Measurements from ENCODE around the gene LYG2.
"Not testable (repeated sequence)": the region's sequence is repeated elsewhere in the genome, so short reads cannot be mapped to it uniquely, and the experiment has no call there.

The LYG2 gene

DNA sequence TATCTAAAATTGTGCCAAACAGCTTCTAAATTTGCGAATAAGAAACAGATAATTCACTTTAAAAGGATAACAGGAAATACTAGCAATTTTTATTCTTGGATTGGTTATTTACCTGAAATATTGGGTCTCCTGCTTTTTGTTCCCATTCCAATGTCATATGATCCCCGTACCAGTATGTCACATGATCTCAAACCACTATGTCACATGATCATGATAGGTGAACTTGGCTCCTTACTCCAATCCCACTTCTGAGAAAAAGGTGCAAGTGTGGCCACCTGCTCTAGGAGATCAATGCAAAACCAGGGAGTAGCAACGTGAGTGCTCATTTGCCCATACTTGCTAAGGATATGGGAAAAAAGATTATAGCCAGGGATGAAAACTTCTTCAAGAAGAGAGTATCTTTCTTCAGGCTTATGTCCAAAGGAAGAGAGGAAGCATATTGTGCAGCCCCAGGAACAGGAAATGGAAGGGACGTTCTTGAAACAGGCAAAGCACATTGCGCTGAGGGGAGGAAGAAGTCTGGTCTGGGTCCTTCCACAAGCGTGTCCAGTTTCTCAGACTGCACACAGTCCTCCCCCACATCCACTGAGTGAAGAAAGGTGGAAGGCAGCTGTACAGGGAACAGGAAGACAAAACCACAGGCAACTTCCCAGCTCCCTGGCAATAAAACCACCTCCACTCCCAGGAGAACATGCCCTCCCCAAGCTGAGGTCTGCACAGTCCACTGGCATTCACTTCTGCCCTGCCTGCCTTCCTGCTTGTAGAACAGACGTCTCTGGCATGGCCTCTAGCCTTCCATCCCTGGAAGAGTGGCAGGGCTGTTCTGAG is at the start of gene LYG2:
TSS of gene LYG2 (minus strand) at position 176 of the 828 bp plus-strand sequence. CDS start 1,406 bp downstream, outside the sequence.
- no peaks in the 10 kb centered on the region for H3K36me3 Mint-ChIP-seq (ENCODE audit: low read depth)

DNA sequence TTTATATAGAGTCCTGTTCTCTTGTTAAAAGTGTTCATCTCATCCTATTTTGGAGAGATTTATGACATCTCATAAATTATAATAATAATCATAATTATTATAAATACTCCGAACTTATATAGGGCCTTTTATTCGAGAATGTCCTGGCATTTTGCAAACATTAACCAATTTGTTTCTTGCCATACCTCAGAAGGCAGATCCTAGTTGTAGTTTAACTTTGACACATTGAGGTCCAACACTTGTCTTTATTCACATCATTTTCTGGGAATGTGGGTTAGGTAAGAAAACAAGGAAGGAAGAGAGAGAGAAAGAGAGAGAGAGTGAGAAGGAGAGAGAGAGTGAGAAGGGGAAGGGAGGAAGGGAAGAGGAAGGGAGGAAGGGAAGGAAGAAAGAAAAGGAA is 45.6 kb upstream of the LYG2 start, which contains the start of gene LYG1:
TSS of gene LYG1 (minus strand) at position 101 of the 400 bp plus-strand sequence. CDS start 5,527 bp downstream, outside the sequence.
- not testable (repeated sequence) for H3K27ac Mint-ChIP-seq; H3K4me1 Mint-ChIP-seq (ENCODE audit: low read depth); H3K9me3 Mint-ChIP-seq; H3K4me3 Mint-ChIP-seq; H3K27me3 Mint-ChIP-seq
- peaks cover 32% of the 10 kb centered on the region for H3K36me3 Mint-ChIP-seq (ENCODE audit: low read depth)

More for the DNA sequence above, at the start of gene LYG2:
- Mint-ChIP-seq H3K4me1 (ENCODE audit: low read depth) (no peaks in the 10 kb centered on the region), H3K9me3 (no peaks in the 10 kb centered on the region), H3K4me3 (no peak within 1 kb of the TSS), H3K27me3 (no peaks in the 10 kb centered on the region), H3K27ac (no peak within 1 kb of the TSS)

DNA sequence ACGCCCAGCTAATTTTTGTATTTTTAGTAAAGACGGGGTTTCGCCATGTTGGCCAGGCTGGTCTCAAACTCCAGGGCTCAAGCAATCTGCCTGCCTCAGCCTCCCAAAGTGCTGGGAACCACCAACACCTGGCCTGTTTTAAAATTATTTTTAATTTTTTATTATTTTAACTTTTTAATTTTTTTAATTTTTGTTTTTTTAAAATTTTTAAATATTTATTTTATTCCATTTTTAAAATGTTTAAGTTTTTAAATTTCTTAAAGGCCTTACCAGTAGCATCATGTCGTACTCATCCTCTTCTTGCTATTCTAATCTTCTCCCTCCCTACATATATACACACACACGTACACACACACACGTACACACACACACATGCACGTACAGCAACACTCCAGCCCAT is 44.1 kb upstream of the LYG2 start:
- Mint-ChIP-seq H3K4me1 (ENCODE audit: low read depth) (no peaks in the 10 kb centered on the region), H3K27me3 (no peaks in the 10 kb centered on the region), H3K4me3 (no peak overlapping the region), H3K27ac (no peak overlapping the region), H3K9me3 (peaks cover 4% of the 10 kb centered on the region), H3K36me3 (ENCODE audit: low read depth) (peaks cover 32% of the 10 kb centered on the region)

DNA sequence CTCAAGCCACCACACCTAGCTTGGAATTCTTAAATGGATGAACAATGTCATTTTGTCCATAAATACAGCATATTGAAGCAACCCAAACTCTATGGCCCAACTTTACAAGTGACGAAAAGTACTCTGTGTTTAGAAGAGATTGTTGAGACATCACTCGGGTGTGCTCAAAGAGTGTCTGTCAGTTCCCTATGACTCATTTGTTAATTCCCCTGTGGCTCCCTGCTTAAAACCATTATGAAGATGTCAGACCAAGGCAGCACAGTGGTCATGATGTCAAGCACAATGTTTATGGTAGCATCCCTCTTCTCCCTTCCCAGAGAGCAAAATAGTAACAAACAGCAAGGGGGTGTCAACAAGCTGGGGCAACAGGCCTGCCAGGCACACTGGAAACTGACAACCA is 42.5 kb upstream of the LYG2 start:
- no peak overlapping the region for H3K27ac Mint-ChIP-seq
- H3K4me3 Mint-ChIP-seq: no peak overlapping the region
- peaks cover 4% of the 10 kb centered on the region for H3K9me3 Mint-ChIP-seq
- H3K36me3 Mint-ChIP-seq (ENCODE audit: low read depth): peaks cover 26% of the 10 kb centered on the region
- no peaks in the 10 kb centered on the region for H3K27me3 Mint-ChIP-seq
- no peaks in the 10 kb centered on the region for H3K4me1 Mint-ChIP-seq (ENCODE audit: low read depth)

DNA sequence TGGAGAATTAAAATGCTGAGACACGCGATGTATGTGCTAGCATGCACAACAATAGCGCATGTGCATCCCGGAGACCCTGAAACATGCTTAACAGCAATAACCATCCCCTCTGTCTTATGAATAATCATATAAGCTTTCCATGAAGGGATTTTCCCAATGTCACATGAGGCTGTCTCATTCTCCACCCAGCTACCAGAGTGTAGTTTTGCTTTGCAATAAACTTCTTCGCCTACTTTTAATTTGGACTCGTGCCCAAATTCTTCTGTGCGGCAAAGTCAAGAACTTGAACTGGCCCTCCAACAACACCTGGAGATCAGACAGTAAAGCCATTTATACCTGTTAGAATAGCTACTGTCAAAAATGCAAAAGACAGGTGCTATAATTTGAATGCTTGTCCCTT is 30.1 kb upstream of the LYG2 start:
- H3K36me3 Mint-ChIP-seq (ENCODE audit: low read depth): peaks cover 22% of the 10 kb centered on the region
- H3K4me3 Mint-ChIP-seq: no peak overlapping the region
- H3K4me1 Mint-ChIP-seq (ENCODE audit: low read depth): no peaks in the 10 kb centered on the region

DNA sequence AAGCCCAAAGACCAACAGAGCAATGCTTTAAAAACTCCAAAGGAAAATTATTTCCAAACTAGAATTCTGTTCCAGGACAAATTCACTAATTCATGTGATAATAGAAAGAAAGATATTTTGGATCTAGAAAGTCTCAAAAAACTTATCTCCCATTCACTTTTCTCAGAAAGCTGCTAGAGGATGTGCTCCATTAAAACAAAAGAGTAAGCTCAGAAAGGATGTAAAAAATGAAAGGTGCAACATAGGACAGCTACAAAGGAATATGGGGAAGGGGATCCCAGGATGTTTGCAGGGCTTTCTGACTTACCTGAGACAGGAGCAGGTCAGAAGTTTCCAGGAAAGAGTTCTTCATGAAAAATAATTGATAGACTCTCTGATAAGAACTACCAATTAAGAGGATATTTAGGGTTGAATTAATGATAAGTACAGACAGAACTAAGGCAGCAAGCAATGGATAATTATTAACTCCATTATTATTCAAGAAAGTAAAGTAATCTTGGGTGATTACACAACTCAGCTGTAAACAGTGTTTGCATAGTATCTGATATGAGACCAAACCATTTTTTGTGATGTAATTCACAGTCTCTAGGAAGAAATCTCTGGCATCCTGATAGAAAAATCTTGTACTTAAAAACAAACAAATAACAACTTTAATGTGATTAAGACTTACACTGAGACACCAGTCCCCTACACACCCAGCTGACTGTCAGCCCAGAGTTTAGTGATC is 24.7 kb upstream of the LYG2 start:
- Mint-ChIP-seq H3K27me3 (no peaks in the 10 kb centered on the region), H3K27ac (no peak overlapping the region), H3K36me3 (ENCODE audit: low read depth) (peaks cover 36% of the 10 kb centered on the region), H3K4me3 (no peak overlapping the region), H3K9me3 (peaks cover 7% of the 10 kb centered on the region), H3K4me1 (ENCODE audit: low read depth) (no peaks in the 10 kb centered on the region)

More for the DNA sequence above, 30.1 kb upstream of the LYG2 start:
- H3K9me3 Mint-ChIP-seq: no peaks in the 10 kb centered on the region
- no peaks in the 10 kb centered on the region for H3K27me3 Mint-ChIP-seq
- H3K27ac Mint-ChIP-seq: no peak overlapping the region

DNA sequence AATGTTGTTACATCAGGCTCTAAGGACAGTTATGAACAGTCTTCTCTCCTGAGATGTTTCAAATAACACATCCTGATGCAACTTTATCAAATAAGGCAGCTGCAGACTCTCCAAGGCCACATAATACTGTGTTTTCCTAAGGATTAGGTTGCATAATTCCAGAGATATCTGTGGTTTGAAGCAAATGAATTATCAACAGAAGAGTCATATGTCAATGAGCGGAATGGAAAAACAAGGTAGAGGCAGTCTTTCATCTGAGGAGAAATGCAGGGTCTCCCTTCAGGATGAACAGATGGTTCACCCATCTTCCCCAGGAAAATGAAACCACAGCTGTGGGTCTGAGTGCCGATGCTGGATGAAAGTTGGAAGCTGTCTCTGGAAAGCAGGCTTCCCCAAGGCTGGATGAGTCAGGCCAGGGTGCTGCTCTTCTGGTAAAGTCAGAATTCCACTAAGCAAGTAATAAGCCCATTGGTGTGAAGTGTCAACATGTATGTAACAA is 23.4 kb upstream of the LYG2 start:
- Mint-ChIP-seq H3K9me3 (peaks cover 7% of the 10 kb centered on the region), H3K27ac (no peak overlapping the region), H3K27me3 (no peaks in the 10 kb centered on the region), H3K4me3 (no peak overlapping the region), H3K36me3 (ENCODE audit: low read depth) (peaks cover 31% of the 10 kb centered on the region), H3K4me1 (ENCODE audit: low read depth) (no peaks in the 10 kb centered on the region)

DNA sequence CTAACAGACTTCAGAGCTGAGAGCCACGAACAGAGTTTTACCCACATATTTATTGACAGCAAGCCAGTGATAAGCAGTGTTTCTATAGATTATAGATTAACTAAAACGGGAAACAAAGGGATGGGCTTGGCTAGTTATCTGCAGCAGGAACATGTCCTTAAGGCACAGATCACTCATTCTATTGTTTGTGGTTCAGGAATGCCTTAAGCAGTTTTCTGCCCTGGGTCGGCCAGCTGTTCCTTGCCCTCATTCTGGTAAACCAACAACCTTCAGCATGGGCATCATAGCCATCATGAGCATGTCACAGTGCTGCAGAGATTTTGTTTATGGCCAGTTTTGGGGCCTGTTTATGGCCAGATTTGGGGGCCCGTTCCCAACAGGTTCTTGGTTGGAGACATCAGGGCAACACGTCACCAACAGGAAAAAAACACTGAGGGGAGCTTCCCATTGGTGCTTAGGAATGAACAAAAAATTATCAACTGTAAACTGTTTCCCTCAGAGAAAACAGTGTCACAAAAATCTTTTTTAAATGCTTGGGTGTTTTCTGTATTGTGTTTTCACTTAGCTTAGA is 22.8 kb upstream of the LYG2 start:
- H3K36me3 Mint-ChIP-seq (ENCODE audit: low read depth): peaks cover 31% of the 10 kb centered on the region
- not testable (repeated sequence) for H3K27ac Mint-ChIP-seq; H3K9me3 Mint-ChIP-seq; H3K27me3 Mint-ChIP-seq; H3K4me1 Mint-ChIP-seq (ENCODE audit: low read depth); H3K4me3 Mint-ChIP-seq

GRCh38 chr2:99275882-99276281 is 20.4 kb upstream of the LYG2 start:
- H3K27ac Mint-ChIP-seq: no peak overlapping the region
- peaks cover 20% of the 10 kb centered on the region for H3K9me3 Mint-ChIP-seq
- H3K4me1 Mint-ChIP-seq (ENCODE audit: low read depth): no peaks in the 10 kb centered on the region
- H3K36me3 Mint-ChIP-seq (ENCODE audit: low read depth): peaks cover 25% of the 10 kb centered on the region
- no peak overlapping the region for H3K4me3 Mint-ChIP-seq
- H3K27me3 Mint-ChIP-seq: no peaks in the 10 kb centered on the region

- Mint-ChIP-seq H3K4me3 (no peak overlapping the region), H3K27ac (no peak overlapping the region), H3K36me3 (ENCODE audit: low read depth) (no peaks in the 10 kb centered on the region), H3K4me1 (ENCODE audit: low read depth) (no peaks in the 10 kb centered on the region), H3K27me3 (no peaks in the 10 kb centered on the region), H3K9me3 (no peaks in the 10 kb centered on the region)
Observed at GRCh38 chr2:99261242-99261641, 5.8 kb upstream of the LYG2 start.

DNA sequence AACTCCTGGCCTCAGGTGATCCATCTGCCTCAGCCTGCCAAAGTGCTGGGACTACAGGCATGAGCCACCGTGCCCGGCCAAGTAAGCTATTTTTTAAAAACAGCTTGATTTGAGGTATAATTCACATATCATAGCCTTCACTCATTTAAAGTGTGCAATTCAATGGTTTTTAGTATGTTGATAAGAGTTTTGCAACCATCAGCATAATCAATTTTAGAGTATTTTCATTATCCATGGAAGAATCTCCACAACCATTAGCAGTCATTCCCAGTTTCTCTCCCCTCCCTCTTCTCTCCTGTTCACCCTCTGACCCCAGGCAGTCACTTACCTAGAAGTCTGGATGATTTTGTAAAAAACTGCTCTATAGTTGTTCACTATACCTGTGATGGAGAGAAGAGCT is 4.7 kb upstream of the LYG2 start:
- H3K4me3 Mint-ChIP-seq: no peak overlapping the region
- no peak overlapping the region for H3K27ac Mint-ChIP-seq
- no peaks in the 10 kb centered on the region for H3K27me3 Mint-ChIP-seq
- H3K36me3 Mint-ChIP-seq (ENCODE audit: low read depth): no peaks in the 10 kb centered on the region
- no peaks in the 10 kb centered on the region for H3K9me3 Mint-ChIP-seq
- no peaks in the 10 kb centered on the region for H3K4me1 Mint-ChIP-seq (ENCODE audit: low read depth)

DNA sequence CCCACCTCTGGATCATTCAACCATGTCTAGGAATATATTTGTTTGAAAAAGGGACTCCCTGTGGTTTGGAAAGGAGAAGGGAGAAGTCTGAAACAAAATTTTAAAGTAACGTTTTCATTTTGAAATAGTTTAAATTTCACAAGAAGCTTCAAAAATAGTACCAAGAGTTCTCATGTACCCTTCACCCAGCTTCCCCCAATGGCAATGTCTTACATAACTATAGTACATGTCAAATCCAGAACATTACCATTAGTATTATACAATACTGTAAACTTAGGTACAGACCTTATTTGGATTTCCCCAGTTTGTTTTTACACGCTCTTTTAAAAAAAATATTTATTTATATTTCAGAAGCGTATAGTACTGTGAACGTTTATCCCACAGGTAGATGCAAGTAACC is 4.0 kb upstream of the LYG2 start:
- no peak overlapping the region for H3K27ac Mint-ChIP-seq
- H3K4me3 Mint-ChIP-seq: no peak overlapping the region
- H3K27me3 Mint-ChIP-seq: no peaks in the 10 kb centered on the region
- H3K4me1 Mint-ChIP-seq (ENCODE audit: low read depth): no peaks in the 10 kb centered on the region
- H3K36me3 Mint-ChIP-seq (ENCODE audit: low read depth): no peaks in the 10 kb centered on the region
- no peaks in the 10 kb centered on the region for H3K9me3 Mint-ChIP-seq

DNA sequence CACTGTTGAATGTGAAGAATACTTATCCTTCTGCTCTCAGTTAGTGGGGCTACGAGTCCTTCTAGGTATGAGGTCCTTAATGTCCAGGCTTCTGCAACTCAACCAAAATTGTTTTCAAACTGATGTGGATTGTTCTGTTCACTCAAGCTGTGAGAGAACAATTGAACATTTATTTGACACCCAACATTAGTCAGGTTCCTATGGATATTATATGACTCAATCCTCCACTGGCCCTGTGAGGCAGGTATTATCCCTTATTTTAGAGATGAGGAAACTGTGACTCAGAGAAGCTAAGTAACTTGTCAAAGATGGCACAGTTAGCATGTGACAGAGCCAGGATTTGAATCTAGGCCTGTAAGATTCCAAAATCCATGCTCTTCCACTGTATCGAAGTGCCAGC is 1.2 kb upstream of the LYG2 start:
- Mint-ChIP-seq H3K4me3 (no peak overlapping the region), H3K27me3 (no peaks in the 10 kb centered on the region), H3K4me1 (ENCODE audit: low read depth) (no peaks in the 10 kb centered on the region), H3K36me3 (ENCODE audit: low read depth) (no peaks in the 10 kb centered on the region), H3K27ac (no peak overlapping the region), H3K9me3 (no peaks in the 10 kb centered on the region)

- H3K4me1 Mint-ChIP-seq (ENCODE audit: low read depth): no peaks in the 10 kb centered on the region
- H3K36me3 Mint-ChIP-seq (ENCODE audit: low read depth): peaks cover 12% of the 10 kb centered on the region
- no peaks in the 10 kb centered on the region for H3K27me3 Mint-ChIP-seq
- H3K27ac Mint-ChIP-seq: no peak overlapping the region
- no peaks in the 10 kb centered on the region for H3K9me3 Mint-ChIP-seq
- H3K4me3 Mint-ChIP-seq: no peak overlapping the region
Observed at GRCh38 chr2:99249951-99250350, 5.5 kb downstream of the LYG2 start.

- H3K4me3 Mint-ChIP-seq: no peak overlapping the region
- H3K9me3 Mint-ChIP-seq: no peaks in the 10 kb centered on the region
- H3K27me3 Mint-ChIP-seq: no peaks in the 10 kb centered on the region
- H3K27ac Mint-ChIP-seq: no peak overlapping the region
- H3K36me3 Mint-ChIP-seq (ENCODE audit: low read depth): peaks cover 7% of the 10 kb centered on the region
- no peaks in the 10 kb centered on the region for H3K4me1 Mint-ChIP-seq (ENCODE audit: low read depth)
Observed at GRCh38 chr2:99242151-99242550, 13.3 kb downstream of the LYG2 start.

Measured in stimulated activated naive CD8-positive, alpha-beta T cell treated with anti-CD3 and anti-CD28 coated beads, Interleukin-15, Interleukin-2, amounts not matched to agents 100 ng/mL and 50 ng/mL, for 24 hours (primary cell).